Measurements from ENCODE around the gene ZCCHC12. TPM values are rescaled to one million over a fixed set of nuclear protein-coding genes. Genes with fewer than 3 reads are reported as not detected.
"Not testable (repeated sequence)": the region's sequence is repeated elsewhere in the genome, so short reads cannot be mapped to it uniquely, and the experiment has no call there.

Gene ZCCHC12
- not detected for polyA plus RNA-seq

DNA sequence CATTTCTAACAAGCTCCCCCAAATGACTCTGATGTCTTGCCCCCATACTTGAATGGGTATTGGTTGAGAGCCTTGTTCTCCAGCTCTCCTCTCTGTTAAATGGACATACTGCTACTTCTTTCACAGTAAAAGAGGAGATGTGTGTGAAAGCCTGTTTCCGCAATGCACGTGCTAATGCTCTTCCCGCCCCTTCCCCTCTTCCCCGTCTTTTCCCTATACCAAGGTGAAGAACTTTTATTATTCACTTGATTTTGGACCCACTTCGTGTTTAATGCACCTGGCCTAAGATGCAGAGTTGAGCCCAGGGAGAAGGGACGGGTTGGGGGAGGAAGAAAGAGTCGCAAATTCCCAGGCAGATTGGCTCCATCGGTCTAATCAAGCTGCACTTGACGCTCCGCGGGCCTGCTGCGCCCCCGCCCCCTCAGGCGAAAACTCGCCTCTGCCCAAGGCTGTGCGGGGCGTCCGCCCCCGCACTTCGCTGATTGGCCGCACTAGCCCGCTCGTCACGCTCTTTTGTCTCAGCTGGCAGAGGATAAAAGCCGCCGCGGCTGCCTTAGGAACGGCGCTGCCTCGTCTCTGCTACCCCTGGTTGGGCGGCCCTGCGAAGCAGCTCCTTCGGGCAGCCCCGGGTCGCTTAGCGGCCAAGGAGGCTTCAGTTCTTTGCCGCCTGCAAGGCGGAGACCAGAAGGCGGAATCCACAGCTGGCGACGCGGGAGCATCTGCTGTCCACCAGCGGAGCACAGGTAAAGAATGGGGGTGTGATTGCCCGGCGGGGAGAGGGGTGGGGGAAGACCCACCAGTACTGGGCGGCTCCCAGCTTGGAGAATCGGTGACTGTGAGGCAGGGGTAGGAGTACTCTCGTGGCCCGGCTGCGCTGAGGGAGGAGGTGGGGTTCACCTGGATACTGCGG is at the start of gene ZCCHC12:
Gene ZCCHC12, plus strand, starts transcription at position 562 of the 910 bp plus-strand sequence. CDS start 1,421 bp downstream, outside the sequence.
- H3K9me3 Mint-ChIP-seq: peaks cover 2 to 5% (median 4%) of the 10 kb centered on the region in 3 donors
- H3K27me3 Mint-ChIP-seq: peaks cover 49% of the 10 kb centered on the region
- H3K36me3 Mint-ChIP-seq: no peaks in the 10 kb centered on the region
- H3K4me1 Mint-ChIP-seq: peaks cover 6 to 10% (median 7%) of the 10 kb centered on the region in 3 donors
- peak within 1 kb of the TSS in 2 of 3 donors; percentile 57 to 71 for H3K27ac Mint-ChIP-seq
- peak within 1 kb of the TSS; percentile 58 to 89 (median 78) for H3K4me3 Mint-ChIP-seq

DNA sequence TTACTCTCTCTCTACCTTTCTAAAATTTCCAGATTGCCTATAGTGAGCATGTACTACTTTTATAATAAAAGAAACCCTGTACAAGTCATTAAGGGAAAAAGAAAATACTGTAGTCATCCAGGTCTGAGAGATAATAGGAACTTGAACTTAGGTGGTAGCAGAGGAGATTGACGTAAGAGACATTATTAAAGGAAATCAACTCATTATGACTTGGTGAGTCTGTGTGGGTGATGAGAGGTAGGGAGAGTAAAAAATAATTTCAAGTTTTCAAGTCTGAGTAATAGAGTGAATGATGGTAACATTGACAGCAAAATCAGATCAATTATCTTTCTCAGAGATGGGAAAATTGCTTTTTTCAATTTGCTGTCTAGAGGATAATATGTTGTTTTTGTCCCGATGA is 44.0 kb upstream of the ZCCHC12 start:
- H3K4me1 Mint-ChIP-seq: peaks cover 0 to 3% (median 0%) of the 10 kb centered on the region in 3 donors
- no peaks in the 10 kb centered on the region for H3K9me3 Mint-ChIP-seq
- H3K4me3 Mint-ChIP-seq: no peak overlapping the region
- H3K27me3 Mint-ChIP-seq: no peaks in the 10 kb centered on the region
- no peak overlapping the region for H3K27ac Mint-ChIP-seq
- no peaks in the 10 kb centered on the region for H3K36me3 Mint-ChIP-seq

DNA sequence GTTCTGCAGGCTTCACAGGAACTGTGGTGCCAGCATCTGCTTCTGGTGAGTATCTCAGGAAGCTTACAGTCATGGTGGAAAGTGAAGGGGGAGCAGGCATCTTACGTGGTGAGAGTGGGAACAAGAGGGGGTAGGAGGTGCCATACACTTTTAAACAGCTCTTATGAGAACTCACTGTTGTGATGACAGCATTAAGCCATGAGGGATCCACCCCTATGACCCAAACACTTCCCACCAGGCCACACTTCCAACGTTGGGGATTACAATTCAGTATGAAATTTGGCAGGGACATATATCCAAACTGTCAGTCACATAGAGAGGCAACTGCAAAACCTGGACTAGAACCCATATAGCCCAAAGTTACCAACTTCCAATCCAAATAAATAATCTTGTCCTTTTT is 43.1 kb upstream of the ZCCHC12 start:
- H3K27me3 Mint-ChIP-seq: no peaks in the 10 kb centered on the region
- H3K27ac Mint-ChIP-seq: no peak overlapping the region
- peaks cover 0 to 3% (median 0%) of the 10 kb centered on the region in 3 donors for H3K4me1 Mint-ChIP-seq
- H3K4me3 Mint-ChIP-seq: no peak overlapping the region
- H3K36me3 Mint-ChIP-seq: no peaks in the 10 kb centered on the region
- H3K9me3 Mint-ChIP-seq: no peaks in the 10 kb centered on the region

- Mint-ChIP-seq H3K27ac (no peak overlapping the region), H3K9me3 (no peaks in the 10 kb centered on the region), H3K4me1 (peaks cover 0 to 3% (median 0%) of the 10 kb centered on the region in 3 donors), H3K27me3 (no peaks in the 10 kb centered on the region), H3K36me3 (no peaks in the 10 kb centered on the region), H3K4me3 (no peak overlapping the region)
Observed at GRCh38 chrX:118780911-118781310, 42.7 kb upstream of the ZCCHC12 start.

- Mint-ChIP-seq H3K36me3 (no peaks in the 10 kb centered on the region), H3K4me1 (no peaks in the 10 kb centered on the region), H3K27me3 (peaks cover under 1% of the 10 kb centered on the region), H3K9me3 (no peaks in the 10 kb centered on the region), H3K27ac (no peak overlapping the region), H3K4me3 (no peak overlapping the region)
Observed at GRCh38 chrX:118795528-118796280, 27.9 kb upstream of the ZCCHC12 start.

GRCh38 chrX:118802857-118803256 is 20.8 kb upstream of the ZCCHC12 start:
- Mint-ChIP-seq H3K4me3 (no peak overlapping the region), H3K27ac (no peak overlapping the region), H3K27me3 (peaks cover 3% of the 10 kb centered on the region), H3K9me3 (no peaks in the 10 kb centered on the region), H3K36me3 (no peaks in the 10 kb centered on the region), H3K4me1 (peaks cover 0 to 3% (median 0%) of the 10 kb centered on the region in 3 donors)

- H3K27ac Mint-ChIP-seq: no peak overlapping the region
- H3K27me3 Mint-ChIP-seq: peaks cover 11% of the 10 kb centered on the region
- no peaks in the 10 kb centered on the region for H3K36me3 Mint-ChIP-seq
- no peak overlapping the region for H3K4me3 Mint-ChIP-seq
- peaks cover 0 to 3% (median 0%) of the 10 kb centered on the region in 3 donors for H3K4me1 Mint-ChIP-seq
- H3K9me3 Mint-ChIP-seq: no peaks in the 10 kb centered on the region
Observed at GRCh38 chrX:118807151-118808017, 16.2 kb upstream of the ZCCHC12 start.

GRCh38 chrX:118817257-118817656 is 6.4 kb upstream of the ZCCHC12 start:
- not testable (repeated sequence) for H3K27me3 Mint-ChIP-seq, H3K9me3 Mint-ChIP-seq, H3K4me3 Mint-ChIP-seq

GRCh38 chrX:118824173-118824730 is 628 bp downstream of the ZCCHC12 start:
- peak overlapping the region in 1 of 3 donors; percentile 47 for H3K27ac Mint-ChIP-seq
- H3K4me1 Mint-ChIP-seq: peaks cover 6 to 10% (median 7%) of the 10 kb centered on the region in 3 donors
- peaks cover 52% of the 10 kb centered on the region for H3K27me3 Mint-ChIP-seq
- peak overlapping the region; percentile 58 to 89 (median 78) for H3K4me3 Mint-ChIP-seq
- peaks cover 2 to 5% (median 4%) of the 10 kb centered on the region in 3 donors for H3K9me3 Mint-ChIP-seq
- no peaks in the 10 kb centered on the region for H3K36me3 Mint-ChIP-seq

More at GRCh38 chrX:118817257-118817656, 6.4 kb upstream of the ZCCHC12 start:
- not testable (repeated sequence) for H3K4me1 Mint-ChIP-seq, H3K36me3 Mint-ChIP-seq, H3K27ac Mint-ChIP-seq

DNA sequence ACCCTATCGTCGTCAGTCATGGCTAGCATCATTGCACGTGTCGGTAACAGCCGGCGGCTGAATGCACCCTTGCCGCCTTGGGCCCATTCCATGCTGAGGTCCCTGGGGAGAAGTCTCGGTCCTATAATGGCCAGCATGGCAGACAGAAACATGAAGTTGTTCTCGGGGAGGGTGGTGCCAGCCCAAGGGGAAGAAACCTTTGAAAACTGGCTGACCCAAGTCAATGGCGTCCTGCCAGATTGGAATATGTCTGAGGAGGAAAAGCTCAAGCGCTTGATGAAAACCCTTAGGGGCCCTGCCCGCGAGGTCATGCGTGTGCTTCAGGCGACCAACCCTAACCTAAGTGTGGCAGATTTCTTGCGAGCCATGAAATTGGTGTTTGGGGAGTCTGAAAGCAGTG is 1.6 kb downstream of the ZCCHC12 start:
- peak overlapping the region in 1 of 3 donors; percentile 63 for H3K27ac Mint-ChIP-seq
- no peaks in the 10 kb centered on the region for H3K36me3 Mint-ChIP-seq
- peak overlapping the region in 2 of 4 donors; percentile 20 to 89 for H3K4me3 Mint-ChIP-seq
- H3K27me3 Mint-ChIP-seq: peaks cover 56% of the 10 kb centered on the region
- peaks cover 2 to 5% (median 4%) of the 10 kb centered on the region in 3 donors for H3K9me3 Mint-ChIP-seq
- H3K4me1 Mint-ChIP-seq: peaks cover 6 to 10% (median 7%) of the 10 kb centered on the region in 3 donors

DNA sequence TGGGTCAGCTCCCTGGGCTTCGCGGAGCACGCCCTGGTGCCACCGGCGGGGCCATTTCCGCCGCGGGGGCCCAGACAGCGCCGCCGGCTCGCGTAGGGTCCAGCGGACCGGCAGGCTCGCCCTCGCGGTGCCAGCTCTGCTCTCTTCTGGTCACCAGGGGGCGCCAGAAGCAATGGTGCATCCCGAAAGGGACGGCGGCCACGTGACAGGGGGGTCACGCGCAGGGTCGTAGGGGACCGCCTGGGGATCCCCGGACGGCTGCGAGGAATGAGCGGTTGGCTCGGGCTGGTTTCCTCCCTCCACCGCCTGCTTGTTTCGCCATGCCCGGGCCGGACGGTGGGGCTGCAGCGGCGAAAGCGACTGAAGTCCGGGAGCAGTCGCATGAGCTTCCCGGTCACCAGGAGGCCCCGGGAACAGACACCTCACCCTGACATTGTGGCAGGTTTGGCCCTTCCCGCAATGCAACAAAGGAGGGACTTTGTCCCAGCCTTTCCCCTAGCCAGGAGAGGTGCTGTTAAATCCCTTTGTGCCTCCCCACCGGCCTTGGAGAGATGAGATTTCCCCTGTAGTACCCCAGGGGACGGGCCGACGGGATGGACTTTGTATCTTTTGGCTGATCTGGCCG is 15.8 kb downstream of the ZCCHC12 start:
- Mint-ChIP-seq H3K36me3 (no peaks in the 10 kb centered on the region), H3K27me3 (peaks cover 6% of the 10 kb centered on the region), H3K27ac (no peak overlapping the region), H3K4me1 (peaks cover 0 to 5% (median 3%) of the 10 kb centered on the region in 3 donors), H3K4me3 (peak overlapping the region in 3 of 4 donors; percentile 5 to 57 (median 33)), H3K9me3 (no peaks in the 10 kb centered on the region)

DNA sequence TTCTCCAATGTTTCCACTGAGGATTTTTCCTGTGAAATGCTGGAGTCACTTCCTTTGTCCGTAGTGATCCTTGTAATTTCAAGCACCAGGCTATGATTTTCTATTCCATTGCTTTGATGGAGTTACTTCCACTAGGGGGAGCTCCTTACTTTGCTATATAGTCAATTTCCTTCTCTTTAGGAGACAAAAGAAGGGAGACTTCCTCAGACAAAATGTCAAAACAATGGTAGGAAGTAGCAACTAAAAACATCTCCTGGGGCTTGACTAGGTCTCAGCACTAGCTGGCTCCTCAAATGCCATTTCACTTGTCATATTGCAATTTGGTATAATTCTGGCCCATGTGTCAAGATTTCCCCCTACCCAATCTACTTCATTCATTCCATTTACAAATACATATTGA is 24.1 kb downstream of the ZCCHC12 start:
- Mint-ChIP-seq H3K36me3 (no peaks in the 10 kb centered on the region), H3K4me3 (no peak overlapping the region), H3K9me3 (no peaks in the 10 kb centered on the region), H3K27me3 (peaks cover 2% of the 10 kb centered on the region), H3K27ac (no peak overlapping the region), H3K4me1 (no peaks in the 10 kb centered on the region)

DNA sequence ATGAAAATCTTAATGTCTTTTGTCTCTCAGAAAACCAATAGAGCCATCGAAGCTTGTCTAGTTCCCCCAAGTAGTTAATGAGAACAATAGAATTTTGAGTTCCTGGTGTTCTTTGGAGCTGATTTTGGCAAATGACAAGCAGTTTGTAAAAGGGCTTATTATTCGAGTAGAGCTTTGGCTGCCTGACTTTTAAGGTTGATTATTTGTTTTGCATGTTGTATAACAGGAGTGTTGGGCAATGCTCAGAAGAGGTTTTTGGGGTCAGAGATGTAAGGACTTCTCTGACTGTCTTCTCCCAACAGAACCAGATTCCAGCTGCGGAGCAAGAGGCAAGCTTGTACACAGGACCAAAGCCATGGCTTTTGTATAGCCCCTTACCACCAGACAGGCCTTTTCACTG is 30.0 kb downstream of the ZCCHC12 start:
- Mint-ChIP-seq H3K27ac (no peak overlapping the region), H3K4me1 (no peaks in the 10 kb centered on the region), H3K4me3 (no peak overlapping the region), H3K9me3 (no peaks in the 10 kb centered on the region), H3K36me3 (no peaks in the 10 kb centered on the region), H3K27me3 (peaks cover 6% of the 10 kb centered on the region)
